ENCODE measurements around the gene RNF103. TPM values are rescaled to one million over a fixed set of nuclear protein-coding genes. Genes with fewer than 3 reads are reported as not detected.

RNF103 gene
- total and polyA plus RNA-seq, 2 of the 13 experiments (the other 11 are each of a cell fraction or from before 2014, with no cell fraction given) = 19.8 to 21.1 TPM

DNA sequence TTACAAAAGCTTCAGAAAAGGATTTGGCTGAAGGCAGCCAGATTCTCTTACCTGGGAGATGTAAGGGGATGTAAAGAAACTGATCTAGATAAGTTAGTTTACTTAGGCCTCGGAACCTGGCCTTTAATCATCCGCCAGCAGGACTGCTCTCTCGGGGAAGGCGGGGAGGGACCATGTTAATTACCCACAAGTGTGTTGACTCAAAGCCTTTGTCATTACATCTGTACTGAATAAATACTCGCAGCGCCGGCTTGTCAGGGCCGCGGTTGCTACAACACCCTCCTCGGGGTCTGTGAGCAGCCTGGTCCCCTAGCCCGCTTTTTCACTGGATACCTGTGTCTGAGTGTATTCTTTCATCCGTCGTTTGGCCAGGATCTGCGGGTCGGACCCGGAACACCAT, 67.2 kb downstream of the RNF103 start (continued):
- TF ChIP-seq, protein P1, sequence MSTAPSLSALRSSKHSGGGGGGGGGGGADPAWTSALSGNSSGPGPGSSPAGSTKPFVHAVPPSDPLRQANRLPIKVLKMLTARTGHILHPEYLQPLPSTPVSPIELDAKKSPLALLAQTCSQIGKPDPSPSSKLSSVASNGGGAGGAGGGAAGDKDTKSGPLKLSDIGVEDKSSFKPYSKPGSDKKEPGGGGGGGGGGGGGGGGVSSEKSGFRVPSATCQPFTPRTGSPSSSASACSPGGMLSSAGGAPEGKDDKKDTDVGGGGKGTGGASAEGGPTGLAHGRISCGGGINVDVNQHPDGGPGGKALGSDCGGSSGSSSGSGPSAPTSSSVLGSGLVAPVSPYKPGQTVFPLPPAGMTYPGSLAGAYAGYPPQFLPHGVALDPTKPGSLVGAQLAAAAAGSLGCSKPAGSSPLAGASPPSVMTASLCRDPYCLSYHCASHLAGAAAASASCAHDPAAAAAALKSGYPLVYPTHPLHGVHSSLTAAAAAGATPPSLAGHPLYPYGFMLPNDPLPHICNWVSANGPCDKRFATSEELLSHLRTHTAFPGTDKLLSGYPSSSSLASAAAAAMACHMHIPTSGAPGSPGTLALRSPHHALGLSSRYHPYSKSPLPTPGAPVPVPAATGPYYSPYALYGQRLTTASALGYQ (CRISPR knock-in tag; IDR thresholded peaks at IDR 0.05) = peak; percentile 94
- TF ChIP-seq ZKSCAN8 (CRISPR knock-in tag; IDR thresholded peaks at IDR 0.05; ENCODE audit: borderline replicate concordance) (no peak), RBAK (CRISPR knock-in tag; IDR thresholded peaks at IDR 0.05) (0 out of 2 replicates have a peak, but pooled peaks have one; percentile 20), NFKBIZ (CRISPR knock-in tag; IDR thresholded peaks at IDR 0.05) (0 out of 2 replicates have a peak, but pooled peaks have one; percentile 60), HOXD1 (CRISPR knock-in tag; IDR thresholded peaks at IDR 0.05) (peak; percentile 75; the same call in 1 of the 2 replicates), SIN3B (IDR thresholded peaks at IDR 0.05; ENCODE audit: low read length) (no peak), ZNF615 (CRISPR knock-in tag; IDR thresholded peaks at IDR 0.05; ENCODE audit: borderline replicate concordance) (peak; percentile 53; the same call in 1 of the 2 replicates), ZNF557 (CRISPR knock-in tag; IDR thresholded peaks at IDR 0.05) (no peak), ZNF205 (CRISPR knock-in tag; IDR thresholded peaks at IDR 0.05) (peak; percentile 56; the same call in 1 of the 2 replicates), SP140L (CRISPR knock-in tag; IDR thresholded peaks at IDR 0.05; ENCODE audit: borderline replicate concordance) (no peak), ZNF350 (CRISPR knock-in tag; IDR thresholded peaks at IDR 0.05; ENCODE audit: borderline replicate concordance, low read depth) (peak; percentile 57; the same call in 1 of the 2 replicates), ZNF331 (CRISPR knock-in tag; IDR thresholded peaks at IDR 0.05) (peak; percentile 78; the same call in 1 of the 2 replicates), ZNF781 (CRISPR knock-in tag; IDR thresholded peaks at IDR 0.05; ENCODE audit: borderline replicate concordance, not compliant biosample characterization) (no peak), FOXJ3 (CRISPR knock-in tag; IDR thresholded peaks at IDR 0.05; ENCODE audit: borderline replicate concordance) (peak; percentile 80; the same call in 1 of the 2 replicates), ZNF124 (CRISPR knock-in tag; IDR thresholded peaks at IDR 0.05) (peak; percentile 25; the same call in 1 of the 2 replicates), ZNF788 (CRISPR knock-in tag; IDR thresholded peaks at IDR 0.05; ENCODE audit: borderline replicate concordance) (peak; percentile 28; the same call in 1 of the 2 replicates)
- TF ChIP-seq, protein P2, sequence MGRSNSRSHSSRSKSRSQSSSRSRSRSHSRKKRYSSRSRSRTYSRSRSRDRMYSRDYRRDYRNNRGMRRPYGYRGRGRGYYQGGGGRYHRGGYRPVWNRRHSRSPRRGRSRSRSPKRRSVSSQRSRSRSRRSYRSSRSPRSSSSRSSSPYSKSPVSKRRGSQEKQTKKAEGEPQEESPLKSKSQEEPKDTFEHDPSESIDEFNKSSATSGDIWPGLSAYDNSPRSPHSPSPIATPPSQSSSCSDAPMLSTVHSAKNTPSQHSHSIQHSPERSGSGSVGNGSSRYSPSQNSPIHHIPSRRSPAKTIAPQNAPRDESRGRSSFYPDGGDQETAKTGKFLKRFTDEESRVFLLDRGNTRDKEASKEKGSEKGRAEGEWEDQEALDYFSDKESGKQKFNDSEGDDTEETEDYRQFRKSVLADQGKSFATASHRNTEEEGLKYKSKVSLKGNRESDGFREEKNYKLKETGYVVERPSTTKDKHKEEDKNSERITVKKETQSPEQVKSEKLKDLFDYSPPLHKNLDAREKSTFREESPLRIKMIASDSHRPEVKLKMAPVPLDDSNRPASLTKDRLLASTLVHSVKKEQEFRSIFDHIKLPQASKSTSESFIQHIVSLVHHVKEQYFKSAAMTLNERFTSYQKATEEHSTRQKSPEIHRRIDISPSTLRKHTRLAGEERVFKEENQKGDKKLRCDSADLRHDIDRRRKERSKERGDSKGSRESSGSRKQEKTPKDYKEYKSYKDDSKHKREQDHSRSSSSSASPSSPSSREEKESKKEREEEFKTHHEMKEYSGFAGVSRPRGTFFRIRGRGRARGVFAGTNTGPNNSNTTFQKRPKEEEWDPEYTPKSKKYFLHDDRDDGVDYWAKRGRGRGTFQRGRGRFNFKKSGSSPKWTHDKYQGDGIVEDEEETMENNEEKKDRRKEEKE (IDR thresholded peaks at IDR 0.05) = no peak
- TF ChIP-seq, protein P3, sequence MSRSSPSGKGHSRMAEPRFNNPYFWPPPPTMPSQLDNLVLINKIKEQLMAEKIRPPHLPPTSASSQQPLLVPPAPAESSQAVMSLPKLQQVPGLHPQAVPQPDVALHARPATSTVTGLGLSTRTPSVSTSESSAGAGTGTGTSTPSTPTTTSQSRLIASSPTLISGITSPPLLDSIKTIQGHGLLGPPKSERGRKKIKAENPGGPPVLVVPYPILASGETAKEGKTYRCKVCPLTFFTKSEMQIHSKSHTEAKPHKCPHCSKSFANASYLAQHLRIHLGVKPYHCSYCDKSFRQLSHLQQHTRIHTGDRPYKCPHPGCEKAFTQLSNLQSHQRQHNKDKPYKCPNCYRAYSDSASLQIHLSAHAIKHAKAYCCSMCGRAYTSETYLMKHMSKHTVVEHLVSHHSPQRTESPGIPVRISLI (CRISPR knock-in tag; IDR thresholded peaks at IDR 0.05; ENCODE audit: borderline replicate concordance) = no peak
- TF ChIP-seq, protein P4, sequence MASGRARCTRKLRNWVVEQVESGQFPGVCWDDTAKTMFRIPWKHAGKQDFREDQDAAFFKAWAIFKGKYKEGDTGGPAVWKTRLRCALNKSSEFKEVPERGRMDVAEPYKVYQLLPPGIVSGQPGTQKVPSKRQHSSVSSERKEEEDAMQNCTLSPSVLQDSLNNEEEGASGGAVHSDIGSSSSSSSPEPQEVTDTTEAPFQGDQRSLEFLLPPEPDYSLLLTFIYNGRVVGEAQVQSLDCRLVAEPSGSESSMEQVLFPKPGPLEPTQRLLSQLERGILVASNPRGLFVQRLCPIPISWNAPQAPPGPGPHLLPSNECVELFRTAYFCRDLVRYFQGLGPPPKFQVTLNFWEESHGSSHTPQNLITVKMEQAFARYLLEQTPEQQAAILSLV (CRISPR knock-in tag; IDR thresholded peaks at IDR 0.05; ENCODE audit: borderline replicate concordance) = no peak
- TF ChIP-seq, protein P5, sequence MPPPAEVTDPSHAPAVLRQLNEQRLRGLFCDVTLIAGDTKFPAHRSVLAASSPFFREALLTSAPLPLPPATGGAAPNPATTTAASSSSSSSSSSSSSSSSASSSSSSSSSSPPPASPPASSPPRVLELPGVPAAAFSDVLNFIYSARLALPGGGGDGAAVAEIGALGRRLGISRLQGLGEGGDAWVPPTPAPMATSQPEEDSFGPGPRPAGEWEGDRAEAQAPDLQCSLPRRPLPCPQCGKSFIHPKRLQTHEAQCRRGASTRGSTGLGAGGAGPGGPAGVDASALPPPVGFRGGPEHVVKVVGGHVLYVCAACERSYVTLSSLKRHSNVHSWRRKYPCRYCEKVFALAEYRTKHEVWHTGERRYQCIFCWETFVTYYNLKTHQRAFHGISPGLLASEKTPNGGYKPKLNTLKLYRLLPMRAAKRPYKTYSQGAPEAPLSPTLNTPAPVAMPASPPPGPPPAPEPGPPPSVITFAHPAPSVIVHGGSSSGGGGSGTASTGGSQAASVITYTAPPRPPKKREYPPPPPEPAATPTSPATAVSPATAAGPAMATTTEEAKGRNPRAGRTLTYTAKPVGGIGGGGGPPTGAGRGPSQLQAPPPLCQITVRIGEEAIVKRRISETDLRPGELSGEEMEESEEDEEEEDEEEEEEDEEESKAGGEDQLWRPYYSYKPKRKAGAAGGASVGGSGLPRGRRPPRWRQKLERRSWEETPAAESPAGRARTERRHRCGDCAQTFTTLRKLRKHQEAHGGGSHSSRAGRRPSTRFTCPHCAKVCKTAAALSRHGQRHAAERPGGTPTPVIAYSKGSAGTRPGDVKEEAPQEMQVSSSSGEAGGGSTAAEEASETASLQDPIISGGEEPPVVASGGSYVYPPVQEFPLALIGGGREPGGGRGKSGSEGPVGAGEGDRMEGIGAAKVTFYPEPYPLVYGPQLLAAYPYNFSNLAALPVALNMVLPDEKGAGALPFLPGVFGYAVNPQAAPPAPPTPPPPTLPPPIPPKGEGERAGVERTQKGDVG (CRISPR knock-in tag; IDR thresholded peaks at IDR 0.05; ENCODE audit: borderline replicate concordance) = peak; percentile 86; the same call in 1 of the 2 replicates

All from HepG2 (cell line).